Stimulated activated CD8-positive, alpha-beta memory T cell treated with anti-CD3 and anti-CD28 coated beads, Interleukin-2, amount 100 ng/mL, for 1 hour (primary cell): Measurements from ENCODE around the gene NT5DC2.

Experiments
- DNase-seq, 2 donors: peaks; one replicate each; pipeline ENCODE4 v3.0.0-alpha.2; 2020; ENCODE audit warnings: low read depth in 2 of 2

Gene NT5DC2

DNA sequence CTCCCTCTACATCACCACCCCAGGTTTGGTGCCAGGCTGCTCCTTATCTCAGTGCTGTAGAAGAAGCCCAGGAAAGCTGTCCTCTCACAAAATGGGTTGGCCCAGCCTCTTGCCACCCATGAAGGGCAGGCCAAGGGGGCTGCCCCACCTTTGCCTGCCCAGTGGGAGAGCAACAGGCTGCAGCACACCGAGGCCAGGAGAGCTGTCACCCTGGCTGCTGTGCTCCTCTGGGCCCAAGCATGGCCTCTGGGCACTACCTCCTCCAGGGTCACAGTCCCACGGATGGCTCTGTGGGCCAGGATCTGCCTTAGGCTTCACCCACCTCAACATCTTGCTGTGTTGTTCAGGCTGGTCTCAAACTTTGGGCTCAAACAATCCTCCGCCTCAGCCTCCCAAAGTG, 44.9 kb downstream of the NT5DC2 start:
- DNase-seq, result no peak

GRCh38 chr3:52487788-52488691, 45.6 kb downstream of the NT5DC2 start:
- DNase-seq, result no peak

DNA sequence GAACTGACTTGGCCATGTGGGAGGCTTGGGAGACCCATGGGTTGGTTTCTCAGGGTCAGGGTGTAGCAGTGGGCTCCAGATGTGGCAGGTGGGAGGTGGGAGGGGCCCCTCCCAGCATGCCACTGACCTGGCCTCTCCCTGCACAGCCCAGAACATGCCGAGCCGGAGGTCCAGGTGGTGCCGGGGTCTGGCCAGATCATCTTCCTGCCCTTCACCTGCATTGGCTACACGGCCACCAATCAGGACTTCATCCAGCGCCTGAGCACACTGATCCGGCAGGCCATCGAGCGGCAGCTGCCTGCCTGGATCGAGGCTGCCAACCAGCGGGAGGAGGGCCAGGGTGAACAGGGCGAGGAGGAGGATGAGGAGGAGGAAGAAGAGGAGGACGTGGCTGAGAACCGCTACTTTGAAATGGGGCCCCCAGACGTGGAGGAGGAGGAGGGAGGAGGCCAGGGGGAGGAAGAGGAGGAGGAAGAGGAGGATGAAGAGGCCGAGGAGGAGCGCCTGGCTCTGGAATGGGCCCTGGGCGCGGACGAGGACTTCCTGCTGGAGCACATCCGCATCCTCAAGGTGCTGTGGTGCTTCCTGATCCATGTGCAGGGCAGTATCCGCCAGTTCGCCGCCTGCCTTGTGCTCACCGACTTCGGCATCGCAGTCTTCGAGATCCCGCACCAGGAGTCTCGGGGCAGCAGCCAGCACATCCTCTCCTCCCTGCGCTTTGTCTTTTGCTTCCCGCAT, 46.4 kb downstream of the NT5DC2 start:
- DNase-seq, result no peak

GRCh38 chr3:52484680-52485461, 48.8 kb downstream of the NT5DC2 start:
- DNase-seq, result no peak

DNA sequence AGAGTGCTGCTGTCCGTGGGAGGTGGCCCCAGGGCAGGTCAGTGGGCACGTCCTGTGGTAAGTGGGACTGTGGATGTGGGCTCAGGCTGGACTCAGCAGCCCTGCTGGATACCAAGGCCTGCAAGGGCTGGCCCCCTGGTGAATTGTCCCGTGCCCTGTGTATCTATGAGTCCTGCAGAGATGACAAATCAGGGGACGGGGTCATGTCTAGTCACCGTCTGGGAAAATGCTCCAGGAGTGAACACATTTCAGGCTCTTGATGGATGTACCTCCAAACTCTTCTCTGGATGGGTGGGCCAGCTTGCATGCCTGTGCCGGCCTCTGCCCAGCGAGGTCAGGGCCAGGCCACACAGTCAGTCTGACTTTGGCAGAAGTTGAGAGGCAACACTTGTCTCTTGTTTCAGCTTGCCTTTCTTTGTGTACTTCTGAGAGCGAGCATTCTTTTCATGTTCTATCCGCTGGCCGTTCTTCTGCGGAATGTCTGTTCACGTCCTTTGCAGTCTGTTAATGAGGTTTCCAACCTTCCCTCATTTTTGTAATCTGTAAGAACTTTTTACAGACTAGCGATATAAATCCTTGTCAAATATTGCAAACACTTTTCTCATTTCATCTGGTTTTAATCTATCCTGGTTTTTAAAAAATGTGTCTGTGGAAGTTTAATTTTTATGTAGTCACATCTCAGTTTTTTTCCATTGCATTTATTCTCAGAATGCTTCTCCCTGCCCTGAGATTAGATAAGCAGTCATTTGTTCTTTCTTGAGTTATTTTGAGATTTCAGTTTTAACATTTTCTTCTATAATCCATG, 49.9 kb downstream of the NT5DC2 start:
- DNase-seq, result no peak

DNA sequence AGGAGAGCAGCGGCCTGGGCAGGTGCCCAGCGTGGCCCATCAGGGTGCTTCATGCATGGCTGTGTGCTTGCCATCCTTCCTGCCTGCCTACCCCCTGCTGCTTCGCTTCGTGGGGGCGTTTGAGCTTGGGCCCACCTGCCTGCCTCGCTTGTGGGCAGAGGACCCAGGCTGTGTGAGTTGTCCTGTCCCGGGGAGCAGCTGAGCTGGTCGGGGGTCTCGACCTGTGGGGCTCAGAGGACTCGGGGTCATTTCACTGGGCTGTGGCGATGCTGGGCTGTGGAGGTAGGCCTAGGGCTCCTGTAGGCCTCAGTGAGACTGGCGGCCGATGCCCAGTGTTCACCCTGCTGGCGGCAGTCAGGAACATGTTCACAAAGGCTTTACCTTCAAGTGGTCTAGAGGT, 50.6 kb downstream of the NT5DC2 start:
- DNase-seq, result no peak

DNA sequence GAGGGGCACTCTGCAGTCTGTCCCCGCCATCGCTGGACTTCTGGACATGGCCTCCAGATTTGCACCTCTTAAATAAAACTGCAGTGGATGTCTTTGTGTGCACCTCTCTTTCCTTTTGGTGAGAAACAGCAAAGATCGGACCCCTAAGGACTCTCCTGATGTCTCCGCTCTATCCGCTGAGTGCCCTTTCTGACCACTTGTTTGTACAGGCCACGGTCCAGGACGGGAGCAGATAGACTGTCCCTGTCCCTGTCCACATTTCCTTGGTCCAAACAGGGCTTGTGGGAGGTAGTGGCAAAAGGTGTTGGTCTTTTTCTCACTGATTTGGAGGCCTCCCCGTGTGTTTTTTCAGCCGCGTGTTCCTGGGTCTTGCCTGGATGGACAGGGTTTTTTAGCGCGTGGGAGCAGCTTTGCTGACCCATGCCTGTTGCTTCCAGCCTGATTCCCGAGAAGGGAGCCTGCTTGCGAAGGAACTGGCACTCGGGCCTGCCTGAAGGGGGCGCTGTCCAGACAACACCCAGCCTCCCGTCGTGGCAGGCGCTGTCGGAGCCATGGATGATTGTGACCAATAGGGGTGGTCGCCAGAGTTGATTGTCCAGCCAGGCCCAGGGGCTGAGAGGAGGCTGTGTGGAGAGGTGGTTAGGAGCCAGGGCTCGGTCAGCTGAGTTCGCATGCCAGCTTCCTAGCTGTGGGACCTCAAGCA, 51.7 kb downstream of the NT5DC2 start:
- no peak for DNase-seq

DNA sequence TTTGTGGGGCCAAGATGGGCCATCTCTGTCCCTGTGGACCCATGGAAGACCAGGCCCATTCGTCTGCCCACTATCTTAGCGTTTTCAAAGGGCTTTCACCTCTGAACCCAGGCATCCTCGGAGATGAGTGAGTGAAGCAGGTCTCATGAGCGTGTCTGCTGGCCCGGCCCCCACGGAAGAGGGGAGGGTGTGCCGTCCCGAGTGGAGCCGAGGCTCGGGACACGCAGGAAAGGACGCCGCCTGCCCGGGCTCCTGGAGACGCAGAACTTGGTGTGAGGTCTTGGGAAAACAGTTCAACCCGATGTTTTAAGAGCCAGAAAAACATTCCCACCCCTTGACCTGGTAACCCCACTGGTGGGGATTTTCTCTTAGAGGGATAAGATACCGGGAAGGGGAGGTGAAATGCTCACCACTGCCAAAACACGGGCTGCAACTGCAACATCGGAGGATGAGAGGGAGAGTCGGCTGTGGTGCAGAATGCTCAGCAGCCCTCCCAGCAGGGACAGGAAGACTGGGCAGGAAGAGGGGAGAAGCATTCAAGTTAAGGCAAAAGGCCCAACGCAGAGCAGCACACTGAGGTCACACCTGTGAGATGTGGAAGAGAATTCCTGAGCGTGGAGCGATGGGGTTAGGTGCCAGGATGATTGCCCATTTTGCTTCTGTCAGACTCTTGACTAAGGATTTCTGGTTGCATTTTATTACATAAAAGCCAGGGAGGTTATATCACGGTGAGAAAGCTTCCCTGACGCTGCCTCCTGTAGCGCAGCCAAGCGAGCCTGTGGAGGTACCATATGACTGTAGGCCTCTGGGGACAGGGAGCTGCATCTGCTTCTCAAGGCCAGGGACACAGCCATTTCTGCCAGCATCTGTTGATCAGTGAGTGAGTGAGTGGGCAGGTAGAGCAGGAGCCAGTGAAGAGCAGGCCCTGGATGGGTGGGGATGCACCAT, 52.6 kb downstream of the NT5DC2 start:
- no peak for DNase-seq

- no peak for DNase-seq
Observed at GRCh38 chr3:52479877-52480575, 53.6 kb downstream of the NT5DC2 start.

GRCh38 chr3:52479037-52479876, 54.4 kb downstream of the NT5DC2 start:
- DNase-seq, result no peak

GRCh38 chr3:52477796-52478095, 55.9 kb downstream of the NT5DC2 start:
- DNase-seq, result no peak

GRCh38 chr3:52477076-52477795, 56.4 kb downstream of the NT5DC2 start:
- DNase-seq, result no peak
